NCI-H526 treated with DMSO at 0.1 percent for 48 hours (cell line): ENCODE results near the gene BRPF1.
"Not testable (repeated sequence)": the region's sequence is repeated elsewhere in the genome, so short reads cannot be mapped to it uniquely, and the experiment has no call there.

Experiments
- DNase-seq: peaks from one replicate; lab custom pipeline; 2025; lab: John Stamatoyannopoulos, UW

The BRPF1 gene

DNA sequence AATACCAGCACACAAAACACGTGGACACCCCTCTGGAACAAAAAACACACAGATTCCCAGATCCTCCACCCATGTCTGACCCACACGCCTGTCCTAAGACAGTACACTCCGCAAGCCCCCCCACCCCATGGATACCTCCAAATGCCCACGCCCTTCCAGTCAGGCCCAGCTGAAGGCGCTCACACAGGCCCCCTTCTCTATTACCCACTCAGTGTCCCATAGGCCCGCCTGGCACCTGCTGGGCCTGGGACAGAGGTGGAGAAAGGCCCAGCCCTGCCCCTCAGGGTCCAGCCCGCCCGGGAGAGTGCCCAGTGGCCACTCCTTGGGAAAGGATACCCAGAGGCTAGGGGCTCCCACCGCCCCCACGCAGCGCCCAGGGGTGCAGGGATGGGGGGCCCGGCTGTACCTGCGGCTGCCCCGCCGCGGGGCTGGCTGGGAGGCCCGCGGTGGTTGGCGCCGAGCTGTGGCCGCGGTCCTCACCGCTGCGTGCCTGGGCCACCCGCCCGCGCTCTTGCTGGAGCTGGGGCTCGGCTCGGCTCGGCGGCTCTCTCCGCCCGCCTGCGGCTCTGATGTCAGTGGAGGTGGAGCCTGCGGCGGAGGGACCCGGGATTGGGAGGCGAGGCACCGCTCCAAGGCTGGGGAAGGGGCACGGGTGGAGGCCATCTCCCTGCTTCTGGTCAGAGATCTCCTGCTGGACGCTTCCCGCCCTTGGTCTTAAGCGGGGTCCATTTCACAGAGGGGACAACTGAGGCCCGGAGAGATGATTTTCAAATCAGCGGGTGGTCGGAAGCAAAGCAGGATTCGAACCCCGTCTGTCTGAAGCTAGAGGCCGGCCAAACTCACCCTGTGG, 38.1 kb downstream of the BRPF1 start, which contains the start of gene CAMK1:
CAMK1 (minus strand) TSS at position 522 of the 850 bp plus-strand sequence. CDS start 2,198 bp downstream, outside the sequence.
- peak; percentile 16 for DNase-seq

DNA sequence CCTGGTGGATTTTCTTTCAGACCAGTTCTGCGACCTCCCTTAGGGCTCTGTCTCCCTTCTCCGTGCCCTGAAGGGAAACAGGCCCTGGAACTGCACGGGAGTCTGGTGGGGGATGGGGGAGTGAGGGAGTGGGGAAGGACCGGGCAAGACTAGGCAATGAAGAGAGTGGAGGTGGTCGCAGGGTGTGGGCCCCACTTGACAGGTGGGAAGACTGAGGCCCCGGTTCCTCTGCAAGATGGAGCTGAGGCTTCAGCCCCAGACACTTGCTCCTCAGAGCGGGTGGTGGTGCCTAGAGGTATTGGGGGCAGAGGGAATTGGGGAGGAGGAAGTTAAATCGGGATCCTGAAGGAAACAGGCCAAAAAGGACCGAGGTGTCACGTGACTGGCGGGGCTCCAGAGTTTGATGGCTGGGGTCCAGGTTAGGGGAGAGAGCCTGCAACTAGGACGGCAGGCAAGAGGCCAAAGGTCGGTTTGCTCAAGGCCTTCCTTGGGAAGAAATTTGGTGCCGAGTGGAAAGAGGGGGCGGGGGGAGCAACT, 38.8 kb downstream of the BRPF1 start:
- DNase-seq = no peak

DNA sequence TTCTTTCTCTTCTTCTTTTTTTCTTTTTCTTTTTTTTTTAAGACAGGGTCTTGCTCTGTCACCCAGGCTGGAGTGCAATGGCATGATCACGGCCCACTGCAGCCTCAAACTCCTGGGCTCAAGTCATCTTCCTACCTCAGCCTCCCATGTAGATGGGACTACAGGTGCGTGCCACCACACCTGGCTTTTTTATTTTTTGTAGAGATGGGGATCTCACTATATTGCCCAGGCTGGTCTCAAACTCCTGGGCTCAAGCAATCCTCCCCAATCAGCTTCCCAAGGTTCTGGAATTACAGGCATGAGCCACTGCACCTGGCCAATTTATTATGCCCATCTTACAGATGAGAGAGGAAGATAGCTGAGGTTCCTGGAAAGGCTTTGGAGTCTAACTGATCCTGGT, 39.5 kb downstream of the BRPF1 start:
- DNase-seq = not testable (repeated sequence)

DNA sequence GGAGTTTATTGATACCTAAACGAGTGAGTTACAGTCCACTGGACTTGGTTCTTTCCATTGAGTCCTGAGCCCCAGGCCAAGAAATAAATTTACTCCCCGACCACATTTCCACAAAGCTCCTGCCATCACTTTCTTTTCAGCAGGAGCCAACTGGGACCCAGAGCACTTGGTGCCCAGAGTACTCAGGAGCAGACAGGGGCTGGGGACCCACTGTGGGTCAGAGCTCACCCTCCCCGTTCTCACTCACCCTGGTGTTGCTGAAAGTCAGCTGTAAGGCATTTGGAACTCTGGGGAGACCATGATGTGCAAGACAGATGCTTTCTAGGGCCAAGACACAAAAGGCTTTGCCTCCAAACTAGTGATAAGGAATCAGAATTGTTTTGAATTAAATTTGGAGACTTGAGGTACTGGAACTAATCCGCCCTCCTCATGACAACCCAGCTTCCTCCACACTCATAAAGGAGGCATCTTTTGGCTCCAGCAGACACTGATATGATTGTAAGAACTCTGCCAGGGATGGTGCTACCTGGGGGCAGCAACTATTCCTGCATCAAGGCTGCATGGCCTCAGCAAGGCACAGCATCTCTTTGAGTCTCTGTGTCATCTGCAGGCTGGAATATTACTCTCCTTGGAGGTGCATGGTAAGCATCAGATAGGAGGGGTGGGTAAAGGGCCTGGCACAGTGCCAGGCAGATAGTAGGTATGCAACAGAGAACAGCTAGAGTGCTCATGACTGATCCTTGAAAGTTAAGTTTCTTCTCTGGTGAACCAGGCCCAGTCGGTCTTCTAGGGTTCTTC, 45.6 kb downstream of the BRPF1 start:
- no peak for DNase-seq

DNA sequence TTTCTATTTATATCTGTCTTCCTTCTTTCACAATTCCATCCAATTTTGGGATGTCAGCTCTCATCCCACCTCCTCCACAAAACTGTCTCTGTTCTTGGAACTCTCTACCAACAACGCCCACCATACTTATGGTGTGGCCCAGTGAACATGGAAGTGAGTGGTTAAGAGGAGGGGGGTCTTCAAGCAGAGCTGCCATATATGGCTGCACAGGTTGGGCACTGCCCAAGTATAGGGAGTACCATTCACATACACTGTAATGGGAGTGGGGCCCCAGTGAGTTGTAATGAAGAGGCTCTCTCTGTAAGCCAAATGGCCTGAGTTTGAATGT, 46.1 kb downstream of the BRPF1 start:
- DNase-seq = no peak

DNA sequence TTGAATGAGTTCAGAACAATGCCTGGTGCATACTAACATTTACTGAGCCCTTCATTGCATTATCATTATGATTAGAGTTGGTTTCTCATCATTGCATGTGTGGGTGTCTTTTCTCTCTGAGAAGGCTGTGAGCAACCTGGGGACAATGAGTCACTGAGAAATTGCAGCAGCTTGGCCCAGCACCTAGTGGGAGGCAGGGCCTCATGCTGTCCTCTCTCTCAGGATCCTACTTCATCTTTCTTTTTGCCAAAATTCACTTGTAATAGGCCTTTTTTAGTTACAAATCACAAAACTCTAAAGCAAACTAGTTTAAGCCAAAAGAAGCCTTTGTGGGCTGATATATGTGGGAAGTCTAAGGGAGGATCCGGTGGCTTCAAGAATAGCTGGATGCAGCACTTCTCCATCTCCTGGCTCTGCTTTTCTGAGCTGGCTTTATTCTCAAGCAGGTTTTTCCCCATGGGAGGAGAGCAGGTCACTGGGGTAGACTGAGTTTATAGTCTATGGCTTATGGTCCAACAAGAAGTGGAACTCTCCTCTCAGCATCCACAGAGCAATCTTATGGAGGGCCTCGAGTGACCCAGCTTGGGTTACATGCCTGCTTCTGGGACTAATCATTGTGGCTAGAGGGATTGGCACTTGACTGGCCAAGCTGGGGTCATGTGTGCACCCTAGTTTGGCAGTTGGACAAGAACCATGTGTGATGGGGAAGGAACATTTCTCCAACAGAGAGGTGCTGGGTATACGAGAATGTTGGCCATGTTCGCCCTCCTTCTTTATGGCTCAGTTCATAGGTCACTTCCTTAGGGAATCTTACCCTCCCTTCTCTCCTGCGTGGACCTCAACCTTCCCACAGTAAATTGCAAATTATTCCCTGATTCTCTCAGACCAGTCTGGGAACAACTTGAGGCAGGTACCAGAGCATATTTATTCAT, 46.9 kb downstream of the BRPF1 start:
- no peak for DNase-seq

DNA sequence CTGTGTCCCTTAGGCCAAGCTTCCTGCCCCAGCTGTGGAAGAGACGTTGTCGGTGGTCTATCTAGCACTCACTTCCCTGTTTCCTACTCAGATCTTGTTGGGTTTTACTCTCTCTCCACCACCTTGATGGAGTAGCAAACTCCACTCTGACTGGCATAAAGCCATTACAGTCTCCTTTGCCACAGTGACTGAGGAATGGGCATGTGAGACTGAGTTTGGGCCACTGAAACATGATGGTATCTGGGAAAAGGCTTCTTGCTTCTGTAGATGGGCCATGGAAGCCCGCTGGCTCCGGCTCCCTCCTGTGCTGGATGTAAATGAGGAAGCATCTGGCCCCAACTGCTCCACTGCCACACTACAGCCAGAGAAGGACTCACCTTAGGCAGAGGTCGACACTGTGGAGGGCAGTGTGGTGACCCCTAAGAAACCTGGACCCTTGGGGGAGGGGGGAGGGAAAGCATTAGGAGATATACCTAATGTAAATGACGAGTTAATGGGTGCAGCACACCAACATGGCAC, 47.6 kb downstream of the BRPF1 start:
- DNase-seq = no peak

DNA sequence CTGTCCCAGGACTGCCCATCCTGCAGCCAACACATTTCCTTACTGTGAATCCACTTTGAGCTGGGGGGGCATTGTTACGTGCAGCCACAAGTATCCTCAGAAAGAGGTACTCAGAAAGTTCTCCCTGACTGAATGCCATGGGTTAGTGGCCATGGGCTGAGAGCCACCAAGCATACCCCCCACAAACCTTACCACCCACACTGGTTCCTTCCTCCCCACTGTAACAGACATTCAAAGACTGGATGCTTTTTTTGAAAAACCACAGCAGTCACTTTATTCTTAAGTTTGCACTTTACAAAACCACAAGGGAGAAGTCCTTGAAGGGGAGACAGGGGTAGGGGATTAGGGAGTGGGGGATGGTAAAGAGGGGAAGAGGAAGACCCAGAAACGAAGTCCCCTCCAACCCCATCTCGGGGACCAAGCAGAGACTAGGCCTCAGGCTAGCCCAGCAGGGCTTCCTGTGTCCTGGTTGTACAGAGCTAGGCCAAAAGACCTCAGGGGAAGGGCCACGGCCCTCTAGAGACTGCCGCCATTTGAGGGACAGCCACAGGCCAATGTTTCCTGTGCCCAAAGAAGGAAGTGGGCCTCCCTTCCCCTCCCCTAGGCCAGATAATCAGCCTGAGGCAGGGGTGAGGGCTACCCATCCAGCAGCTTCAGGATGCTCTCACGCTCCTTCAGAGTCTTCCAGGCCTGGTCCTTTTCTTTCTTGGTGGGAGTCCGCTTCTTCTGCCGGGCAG, 48.4 kb downstream of the BRPF1 start:
- no peak for DNase-seq

DNA sequence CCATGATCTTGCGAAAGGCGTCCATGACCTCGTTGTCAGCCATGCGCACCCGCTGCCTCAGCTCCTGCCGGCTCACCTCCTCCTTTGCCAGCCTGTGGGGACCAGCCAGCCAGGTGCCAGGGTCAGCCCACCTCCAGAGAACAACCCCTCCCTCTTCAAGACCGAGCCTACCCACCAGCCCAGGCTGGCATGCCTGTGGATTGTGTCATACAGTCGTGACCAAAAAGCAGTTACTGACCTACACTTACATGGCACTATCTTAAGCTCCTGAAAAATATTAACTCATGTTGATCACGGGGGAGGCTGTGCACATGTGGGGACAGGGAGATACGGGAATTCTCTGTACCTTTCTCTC, 48.9 kb downstream of the BRPF1 start:
- DNase-seq = no peak

DNA sequence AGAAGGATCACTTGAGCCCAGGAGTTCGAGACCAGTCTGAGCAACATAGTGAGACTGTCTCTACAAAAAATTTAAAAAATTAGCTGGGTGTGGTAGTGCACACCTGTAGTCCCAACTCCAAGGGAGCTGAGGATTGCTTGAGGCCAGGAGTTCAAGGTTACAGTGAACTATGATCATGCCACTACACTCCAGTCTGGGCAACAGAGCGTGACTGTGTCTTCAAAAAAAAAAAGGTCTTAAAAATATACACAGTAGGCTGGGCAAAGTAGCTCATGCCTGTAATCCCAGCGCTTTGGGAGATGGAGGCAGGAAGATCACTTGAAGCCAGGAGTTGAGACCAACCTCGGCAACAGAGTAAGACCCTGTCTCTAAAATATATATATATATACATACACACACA, 49.4 kb downstream of the BRPF1 start:
- no peak for DNase-seq

DNA sequence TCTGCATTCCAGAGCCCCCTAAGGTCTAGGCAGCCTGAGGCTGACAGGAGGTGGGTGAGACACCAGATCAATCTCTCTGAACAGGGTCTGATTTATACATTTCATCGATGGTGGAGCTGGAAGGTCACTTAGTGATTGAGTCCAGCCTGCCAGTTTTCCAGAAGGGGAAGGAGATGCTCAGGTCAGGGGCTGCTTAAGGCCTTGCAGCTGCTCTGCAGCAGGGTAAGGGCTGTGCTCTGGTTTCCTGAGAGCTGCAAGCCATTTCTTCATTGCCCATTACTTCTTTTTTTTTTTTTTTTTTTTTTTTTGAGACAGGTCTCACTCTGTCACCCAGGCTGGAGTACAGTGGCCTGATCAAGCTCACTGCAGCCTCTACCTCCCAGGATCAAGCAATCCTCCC, 50.0 kb downstream of the BRPF1 start:
- DNase-seq = no peak

DNA sequence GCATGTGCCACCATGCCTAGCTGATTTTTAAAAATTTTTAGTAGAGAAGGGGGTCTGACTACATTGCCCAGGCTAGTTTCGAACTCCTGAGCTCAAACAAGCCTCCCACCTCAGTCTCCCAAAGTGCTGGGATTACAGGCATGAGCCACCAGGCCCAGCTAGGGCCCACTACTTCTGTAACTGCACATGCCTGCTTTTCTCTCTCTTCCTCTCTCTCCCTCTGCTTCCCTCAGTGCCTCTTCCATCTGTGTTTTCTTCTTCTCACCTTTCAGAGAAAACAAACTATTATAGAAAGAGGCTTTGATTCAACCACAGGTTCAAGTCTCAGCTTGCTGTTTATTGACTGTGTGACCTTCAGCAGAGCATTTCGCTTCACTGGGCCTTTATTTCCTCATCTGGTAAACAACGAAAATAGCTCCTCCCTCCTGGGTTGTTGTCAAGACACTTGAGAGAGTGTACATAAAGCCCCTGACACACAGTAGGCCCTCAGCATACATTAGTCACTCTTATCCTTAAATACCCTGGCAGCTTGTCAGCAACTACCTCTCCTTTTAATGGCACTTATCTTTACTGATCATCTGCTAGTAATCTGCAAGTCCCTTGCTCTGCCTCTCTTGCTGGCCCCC, 50.6 kb downstream of the BRPF1 start:
- DNase-seq = no peak

DNA sequence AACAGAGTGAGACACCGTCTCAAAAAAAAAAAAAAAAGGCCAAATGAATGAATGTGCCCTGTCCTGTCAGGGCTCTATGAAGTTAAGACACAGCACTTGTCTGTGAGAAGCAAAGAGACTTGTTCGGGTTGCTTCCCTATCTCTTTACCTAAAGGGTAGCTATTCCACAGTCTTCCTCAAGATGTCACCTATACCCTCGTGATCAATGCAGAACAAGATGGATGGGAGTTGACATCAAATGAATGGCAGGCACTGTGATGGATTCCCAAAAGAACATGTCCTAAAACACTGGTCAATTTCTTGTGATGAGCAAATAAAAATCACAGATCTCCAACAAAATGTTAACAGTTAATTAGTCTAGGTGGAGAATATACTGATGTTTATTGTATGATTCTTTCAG, 51.2 kb downstream of the BRPF1 start:
- DNase-seq = no peak

DNA sequence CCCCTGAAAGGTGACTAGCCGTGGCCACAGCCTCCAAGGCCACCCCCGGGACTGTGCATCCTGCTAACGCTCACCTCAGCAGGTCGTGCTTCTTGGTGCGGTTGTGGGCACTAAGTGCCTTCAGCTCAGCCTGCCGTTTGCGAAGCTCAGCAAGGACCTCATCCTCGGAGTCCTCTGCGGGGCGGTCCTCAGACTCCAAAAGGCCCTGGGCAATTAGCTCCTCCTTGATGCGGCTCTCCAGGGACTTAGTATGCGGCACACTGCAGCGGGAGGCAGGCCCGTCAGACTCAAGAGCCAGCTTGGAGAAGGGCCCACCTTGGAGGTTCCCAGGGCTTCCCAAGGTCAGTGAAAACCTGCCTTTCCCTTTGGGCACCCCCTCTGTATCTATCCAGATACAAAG, 52.4 kb downstream of the BRPF1 start:
- no peak for DNase-seq

DNA sequence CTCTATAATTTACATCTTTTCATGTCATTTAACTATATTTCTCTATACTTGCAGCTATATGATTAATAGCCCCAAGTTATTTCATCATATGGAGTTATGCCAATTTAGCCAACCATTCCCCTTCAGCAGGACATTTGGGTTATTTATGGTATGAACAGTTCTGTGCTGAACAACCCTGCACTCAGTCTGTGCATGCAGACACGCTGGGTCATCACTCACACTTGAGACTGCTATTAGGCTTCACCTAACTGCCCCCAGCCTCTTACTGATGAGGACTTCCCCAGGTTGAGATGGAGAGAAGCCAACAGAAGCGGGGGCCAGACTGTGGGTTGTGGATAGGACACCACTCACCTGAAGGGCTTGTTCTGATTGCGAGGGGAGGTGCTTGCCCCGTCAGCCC, 53.4 kb downstream of the BRPF1 start:
- no peak for DNase-seq

DNA sequence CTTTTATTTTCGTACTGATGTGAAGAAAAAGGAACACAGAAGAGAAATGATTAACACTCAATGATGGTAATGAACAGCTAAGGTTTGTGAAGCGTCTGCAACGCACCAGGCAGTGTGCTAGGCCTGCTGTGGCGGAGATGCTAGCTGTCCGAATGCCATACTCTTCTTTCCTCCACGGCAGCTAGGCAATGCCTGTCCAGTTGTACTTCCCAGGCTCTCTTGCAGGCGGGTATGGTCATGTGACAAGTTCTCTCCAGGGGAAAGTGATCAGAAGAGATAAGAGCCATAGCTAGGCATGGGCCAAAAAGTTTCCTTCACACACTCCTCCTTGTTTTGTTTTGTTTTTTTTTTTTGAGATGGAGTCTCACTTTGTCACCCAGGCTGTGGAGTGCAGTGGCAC, 54.1 kb downstream of the BRPF1 start:
- no peak for DNase-seq

DNA sequence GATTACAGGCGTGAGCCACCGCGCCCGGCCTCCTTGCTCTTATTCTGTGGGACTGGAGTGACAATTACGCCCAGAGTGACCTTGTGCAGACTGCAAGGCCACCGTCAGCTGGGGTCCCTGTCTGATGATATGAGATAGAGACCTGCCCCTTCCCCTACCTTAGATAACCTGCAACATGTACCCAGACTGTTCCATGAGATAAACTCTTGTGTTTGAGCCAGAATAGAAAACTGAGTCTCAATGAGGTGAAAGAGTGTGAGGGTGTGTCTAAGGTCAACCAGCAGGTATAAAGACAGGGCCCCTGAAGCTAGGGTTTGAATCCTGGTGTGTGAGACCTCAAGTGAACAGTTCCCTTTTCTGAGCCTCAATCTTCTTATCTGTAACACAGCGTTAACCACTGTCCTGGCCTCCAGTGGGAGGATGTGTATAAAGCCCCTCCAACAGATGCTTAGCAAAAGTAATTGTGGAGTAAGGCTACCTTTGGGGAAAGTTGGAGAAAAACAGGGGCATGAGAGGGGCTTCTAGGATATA, 54.7 kb downstream of the BRPF1 start:
- no peak for DNase-seq

DNA sequence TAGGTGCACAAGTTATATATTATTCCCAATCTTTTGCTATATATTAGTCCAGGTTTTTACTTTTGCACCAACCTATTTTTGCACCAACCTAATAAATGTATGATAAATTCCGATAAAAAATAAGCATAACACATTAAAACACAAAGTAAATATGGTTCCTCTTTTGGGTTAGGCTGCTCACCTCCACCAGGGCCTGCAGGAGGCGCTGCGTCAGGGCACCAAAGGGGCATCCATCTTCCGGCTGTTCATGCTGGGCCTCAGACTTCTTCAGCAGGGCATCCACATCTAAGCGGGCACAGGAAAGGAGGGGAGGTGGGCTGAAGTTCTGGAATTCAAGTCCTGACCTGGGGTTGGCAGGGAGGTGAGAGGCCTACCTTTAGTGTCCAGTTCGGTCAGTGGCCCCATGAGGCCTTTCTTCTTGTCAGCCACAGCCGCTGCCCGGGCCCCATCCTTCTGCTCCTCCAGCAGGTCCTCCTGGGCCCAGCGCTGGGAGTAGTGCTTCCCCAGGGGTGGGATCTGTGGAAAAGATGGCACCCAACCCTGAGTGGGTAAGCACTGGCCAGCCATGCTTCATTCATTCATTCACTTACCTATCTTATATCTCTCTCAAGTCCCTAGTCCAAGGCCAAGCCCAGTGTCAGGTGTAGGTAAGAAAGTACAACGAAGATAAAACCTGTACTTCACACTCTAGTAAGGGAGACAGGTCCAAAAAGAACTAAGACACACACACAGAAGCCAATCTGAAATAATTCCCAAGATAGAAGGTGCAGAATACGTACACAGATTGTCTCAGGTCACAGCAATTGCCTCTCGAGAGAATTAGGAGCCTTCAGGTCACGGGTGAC, 55.5 kb downstream of the BRPF1 start:
- DNase-seq = no peak

DNA sequence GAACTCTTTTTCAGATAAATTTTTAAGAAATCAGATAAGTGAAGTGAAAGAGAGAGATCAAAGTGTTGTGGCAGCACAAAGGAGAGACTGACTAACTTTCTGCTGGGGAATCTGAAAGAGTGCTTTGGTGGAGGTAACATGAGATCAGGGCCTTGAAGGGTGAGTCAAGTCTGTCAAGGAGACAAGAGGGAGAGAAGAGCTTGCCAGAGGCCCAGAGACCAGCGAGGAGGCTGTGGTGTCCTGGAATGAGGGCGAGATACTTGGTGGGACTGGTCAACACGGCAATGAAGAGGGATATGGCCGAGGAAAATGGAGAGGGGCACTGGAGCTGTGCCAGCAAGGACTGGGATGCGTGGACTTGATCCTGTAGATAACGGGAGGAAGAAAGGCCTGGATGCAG, 56.2 kb downstream of the BRPF1 start:
- no peak for DNase-seq

DNA sequence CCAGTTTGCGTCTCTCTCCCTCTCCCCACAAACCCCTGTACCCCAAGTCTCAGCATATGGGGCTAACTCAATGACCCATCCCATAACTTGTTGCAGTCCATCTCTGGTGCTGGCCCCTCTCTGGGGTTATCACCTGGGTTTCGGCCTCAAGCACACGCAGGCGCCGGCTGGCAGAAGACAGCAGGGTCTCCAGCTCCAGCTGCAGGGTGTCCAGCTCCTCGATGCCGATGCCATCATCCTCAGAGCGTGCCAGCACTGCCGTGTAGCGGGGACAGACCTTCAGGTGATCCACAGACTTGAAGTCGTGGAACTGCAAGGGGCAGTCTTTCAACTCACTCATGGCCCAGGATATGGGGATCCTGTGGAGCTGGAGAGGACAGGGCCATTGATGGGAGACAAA, 59.6 kb downstream of the BRPF1 start:
- no peak for DNase-seq
